Parathyroid adenoma (tissue), 2 donors: Measurements from ENCODE around the gene PLXDC1.

Source experiments
- H2AFZ ChIP-seq: fragments of 300-600 bp; sonication (generic); one replicate; pipeline ENCODE4 v1.7.0; 2017; ENCODE audit warnings: antibody characterized with exemption, mild to moderate bottlenecking
- H3K27ac ChIP-seq: fragments of 300-600 bp; sonication (generic); one replicate; pipeline ENCODE4 v1.7.0; 2017
- H3K27me3 ChIP-seq: fragments of 300-600 bp; sonication (generic); one replicate; pipeline ENCODE4 v1.7.0; 2017; ENCODE audit warnings: low read length; ENCODE audit not compliant: control insufficient read depth, insufficient read depth
- H3K36me3 ChIP-seq: fragments of 300-600 bp; sonication (generic); one replicate; pipeline ENCODE4 v1.7.0; 2017; ENCODE audit warnings: low read length; ENCODE audit not compliant: control insufficient read depth, insufficient read depth
- H3K4me1 ChIP-seq: fragments of 300-600 bp; sonication (generic); one replicate; pipeline ENCODE4 v1.7.0; 2017; ENCODE audit warnings: control low read depth
- H3K4me2 ChIP-seq: fragments of 300-600 bp; sonication (generic); one replicate; pipeline ENCODE4 v1.7.0; 2017; ENCODE audit warnings: low read length
- H3K4me3 ChIP-seq: fragments of 300-600 bp; sonication (generic); one replicate; pipeline ENCODE4 v1.7.0; 2017; ENCODE audit warnings: low read depth, low read length
- H3K79me2 ChIP-seq: fragments of 300-600 bp; sonication (generic); one replicate; pipeline ENCODE4 v1.7.0; 2017; ENCODE audit warnings: control low read depth
- H3K9ac ChIP-seq: fragments of 300-600 bp; sonication (generic); one replicate; pipeline ENCODE4 v1.7.0; 2017; ENCODE audit warnings: mild to moderate bottlenecking
- H3K9me3 ChIP-seq: fragments of 300-600 bp; sonication (generic); one replicate; pipeline ENCODE4 v1.7.0; 2017; ENCODE audit warnings: low read length; ENCODE audit not compliant: control insufficient read depth
- TF ChIP-seq, protein P1 (sequence below): fragments of 300-600 bp; sonication (generic); IDR thresholded peaks from one replicate; pipeline ENCODE4 v1.7.0; 2017; ENCODE audit warnings: antibody characterized with exemption, mild to moderate bottlenecking
- donor health status: primary hyperparathyroidism.

Gene PLXDC1

DNA sequence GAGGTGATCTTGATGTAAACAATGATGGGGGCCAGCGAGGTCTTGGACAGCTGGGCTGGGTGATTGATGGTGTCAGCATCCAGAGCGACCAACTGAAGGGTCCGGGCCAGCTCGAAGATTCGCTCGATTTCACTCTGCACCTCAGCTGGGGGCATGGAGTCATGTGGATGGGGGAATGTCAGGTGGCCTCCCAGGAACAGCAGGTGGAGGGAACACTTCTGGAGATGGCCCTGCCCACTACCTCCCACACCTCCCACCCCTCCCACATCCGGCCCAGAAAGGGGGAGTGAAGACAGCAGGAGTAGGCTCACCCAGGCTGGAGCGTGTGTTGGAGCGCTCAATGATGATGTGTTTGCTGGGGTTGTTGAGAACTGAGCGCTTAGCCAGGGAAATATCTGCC lies 32.3 kb upstream of the PLXDC1 start:
- Histone ChIP-seq H3K36me3 (no peaks in the 10 kb centered on the region), H3K4me1 (no peaks in the 10 kb centered on the region), H3K4me3 (no peak overlapping the region), H3K9me3 (no peaks in the 10 kb centered on the region), H3K27me3 (no peaks in the 10 kb centered on the region), H3K27ac (no peak overlapping the region), H3K4me2 (no peak overlapping the region), H2AFZ (no peak overlapping the region), H3K9ac (no peak overlapping the region), H3K79me2 (no peaks in the 10 kb centered on the region)
- TF ChIP-seq, protein P1, sequence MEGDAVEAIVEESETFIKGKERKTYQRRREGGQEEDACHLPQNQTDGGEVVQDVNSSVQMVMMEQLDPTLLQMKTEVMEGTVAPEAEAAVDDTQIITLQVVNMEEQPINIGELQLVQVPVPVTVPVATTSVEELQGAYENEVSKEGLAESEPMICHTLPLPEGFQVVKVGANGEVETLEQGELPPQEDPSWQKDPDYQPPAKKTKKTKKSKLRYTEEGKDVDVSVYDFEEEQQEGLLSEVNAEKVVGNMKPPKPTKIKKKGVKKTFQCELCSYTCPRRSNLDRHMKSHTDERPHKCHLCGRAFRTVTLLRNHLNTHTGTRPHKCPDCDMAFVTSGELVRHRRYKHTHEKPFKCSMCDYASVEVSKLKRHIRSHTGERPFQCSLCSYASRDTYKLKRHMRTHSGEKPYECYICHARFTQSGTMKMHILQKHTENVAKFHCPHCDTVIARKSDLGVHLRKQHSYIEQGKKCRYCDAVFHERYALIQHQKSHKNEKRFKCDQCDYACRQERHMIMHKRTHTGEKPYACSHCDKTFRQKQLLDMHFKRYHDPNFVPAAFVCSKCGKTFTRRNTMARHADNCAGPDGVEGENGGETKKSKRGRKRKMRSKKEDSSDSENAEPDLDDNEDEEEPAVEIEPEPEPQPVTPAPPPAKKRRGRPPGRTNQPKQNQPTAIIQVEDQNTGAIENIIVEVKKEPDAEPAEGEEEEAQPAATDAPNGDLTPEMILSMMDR, result no peak

DNA sequence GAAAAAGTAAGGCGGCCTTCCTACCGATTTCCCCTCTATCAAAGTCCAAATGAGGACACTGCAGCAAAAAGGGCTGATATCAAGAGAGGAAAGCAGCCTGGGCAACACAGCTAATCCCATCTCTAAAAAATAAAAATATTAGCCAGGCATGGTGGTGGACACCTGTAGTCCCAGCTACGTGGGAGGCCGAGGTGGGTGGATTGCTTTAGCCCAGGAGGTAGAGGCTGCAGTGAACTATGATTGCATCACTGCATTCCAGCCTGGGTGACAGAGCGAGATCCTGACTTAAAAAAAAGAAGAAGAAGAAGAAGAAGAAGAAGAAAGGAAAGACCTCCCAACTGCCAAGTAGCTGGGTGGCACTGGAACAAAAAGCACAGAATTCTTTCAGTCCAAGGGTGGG lies 31.6 kb upstream of the PLXDC1 start:
- Histone ChIP-seq H3K9me3 (no peaks in the 10 kb centered on the region), H3K4me2 (no peak overlapping the region), H3K4me1 (no peaks in the 10 kb centered on the region), H3K79me2 (no peaks in the 10 kb centered on the region), H3K27me3 (no peaks in the 10 kb centered on the region), H3K4me3 (no peak overlapping the region), H3K9ac (no peak overlapping the region), H3K27ac (no peak overlapping the region), H3K36me3 (no peaks in the 10 kb centered on the region), H2AFZ (no peak overlapping the region)
- TF ChIP-seq, protein P1, result no peak

DNA sequence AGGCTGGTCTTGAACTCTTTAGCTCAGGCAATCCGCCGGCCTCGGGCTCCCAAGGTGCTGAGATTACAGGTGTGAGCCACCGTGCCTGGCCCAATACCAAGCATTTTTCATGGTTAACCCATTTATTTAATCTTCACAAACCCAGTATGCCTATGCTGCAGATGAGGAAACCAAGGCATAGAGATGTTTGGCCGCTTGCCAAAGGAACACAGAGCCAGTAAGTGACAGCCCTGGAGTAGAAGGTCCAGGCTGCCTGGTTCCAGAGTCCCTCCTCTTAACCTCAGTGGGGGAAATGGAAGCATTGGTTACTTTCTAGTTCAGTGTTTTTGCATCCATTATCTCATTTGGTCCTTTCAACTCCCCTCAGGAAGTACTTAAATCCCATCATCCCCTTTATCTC lies 29.9 kb upstream of the PLXDC1 start:
- Histone ChIP-seq H2AFZ (no peak overlapping the region), H3K4me3 (no peak overlapping the region), H3K27me3 (no peaks in the 10 kb centered on the region), H3K4me1 (no peaks in the 10 kb centered on the region), H3K27ac (no peak overlapping the region), H3K9ac (no peak overlapping the region), H3K9me3 (no peaks in the 10 kb centered on the region), H3K4me2 (no peak overlapping the region), H3K79me2 (no peaks in the 10 kb centered on the region), H3K36me3 (no peaks in the 10 kb centered on the region)
- TF ChIP-seq, protein P1, result no peak

DNA sequence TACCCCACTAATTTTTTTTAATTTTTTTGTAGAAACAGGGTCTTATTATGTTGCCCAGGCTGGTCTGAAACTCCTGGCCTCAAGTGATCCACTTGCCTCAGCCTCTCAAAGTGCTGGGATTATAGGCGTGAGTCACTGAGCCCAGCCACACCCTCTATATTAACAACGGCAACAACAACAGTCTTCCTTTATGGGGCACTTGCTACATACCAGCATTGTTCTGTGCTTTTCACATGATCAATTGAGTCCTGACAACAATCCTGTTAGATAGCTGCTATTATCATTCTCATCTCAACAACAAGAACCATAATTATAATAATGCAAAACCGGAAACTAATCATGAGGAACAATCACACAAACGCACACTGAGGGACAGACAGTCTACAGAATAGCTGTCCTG lies 27.1 kb upstream of the PLXDC1 start:
- H3K36me3 ChIP-seq, result no peaks in the 10 kb centered on the region
- TF ChIP-seq, protein P1, result no peak
- H3K27ac ChIP-seq, result no peak overlapping the region

GRCh38 chr17:39177256-39177655 lies 25.8 kb upstream of the PLXDC1 start:
- Histone ChIP-seq H3K9ac (no peak overlapping the region), H2AFZ (no peak overlapping the region), H3K27me3 (no peaks in the 10 kb centered on the region), H3K9me3 (no peaks in the 10 kb centered on the region), H3K27ac (no peak overlapping the region), H3K4me1 (no peaks in the 10 kb centered on the region), H3K4me2 (no peak overlapping the region), H3K79me2 (no peaks in the 10 kb centered on the region), H3K4me3 (no peak overlapping the region), H3K36me3 (no peaks in the 10 kb centered on the region)
- TF ChIP-seq, protein P1, result no peak

More for the DNA sequence above, 27.1 kb upstream of the PLXDC1 start:
- Histone ChIP-seq H2AFZ (no peak overlapping the region), H3K9me3 (no peaks in the 10 kb centered on the region), H3K27me3 (no peaks in the 10 kb centered on the region), H3K4me3 (no peak overlapping the region), H3K4me2 (no peak overlapping the region), H3K79me2 (no peaks in the 10 kb centered on the region), H3K4me1 (no peaks in the 10 kb centered on the region), H3K9ac (no peak overlapping the region)
